HCT116 (cell line): Measurements from ENCODE around the gene TDRD7. TPM values are rescaled to one million over a fixed set of nuclear protein-coding genes. Genes with fewer than 3 reads are reported as not detected.

Experiments used
- ATAC-seq: fragments of 200-7000 bp; cut with Tn5 transposase; 2 replicates; pipeline ENCODE4 v1.9.1; 2020; ENCODE audit warnings: mild to moderate bottlenecking, moderate library complexity
- BruUV-seq: library from RNA; stranded (reverse); fragments of 400-500 nt; replicated peaks from 2 replicates; lab custom pipeline; 2021; lab: Mats Ljungman, UMichigan
- CTCF ChIA-PET: fragments of 300-600 bp; sonication (Branson Sonifier 250); formaldehyde crosslinking; loops from one replicate; lab custom pipeline; 2021; ENCODE audit warnings: antibody characterized with exemption; lab: Charles Lee
- POLR2A ChIA-PET: fragments of 300-600, 350-600 bp; sonication (Branson Sonifier 250); formaldehyde crosslinking; loops from one replicate; lab custom pipeline; 2021; ENCODE audit warnings: antibody characterized with exemption; lab: Charles Lee
- RAD21 ChIA-PET, 2 experiments: fragments of 300-600 bp; sonication (Branson Sonifier 250); formaldehyde crosslinking; loops; one replicate each; lab custom pipeline; 2023; ENCODE audit warnings: low total read pairs in 2 of 2; ENCODE audit not compliant: uncharacterized antibody in 2 of 2, unreplicated experiment in 2 of 2, low non-redundant PET in 1 of 2; lab: Charles Lee
- DNase-seq: peaks from one replicate; pipeline ENCODE4 v3.0.0-alpha.2; 2010; ENCODE audit warnings: low read depth, low spot score
- H2AFZ ChIP-seq: fragments of 200-600 bp; shearing (Covaris generic), sonication (generic); 2 replicates; pipeline ENCODE4 v1.6.1; 2017; ENCODE audit warnings: low read depth, mixed run types, mixed read lengths, antibody characterized with exemption, low read length; ENCODE audit not compliant: poor library complexity, severe bottlenecking
- H3K27ac ChIP-seq: 2 replicates; pipeline ENCODE4 v1.5.1; 2012; ENCODE audit warnings: low read depth, low read length
- H3K27me3 ChIP-seq: fragments of 200-600 bp; sonication (generic); 2 replicates; pipeline ENCODE4 v1.6.1; 2016; ENCODE audit warnings: mixed run types, low read length, mixed read lengths; ENCODE audit not compliant: insufficient read depth
- H3K36me3 ChIP-seq, 2 experiments: fragments of 200-500 bp in 1 of 2; fragments of 200-600 bp in 1 of 2; sonication (Bioruptor generic) in 1 of 2; sonication (generic) in 1 of 2; 2 replicates each; pipeline versions ENCODE4 v1.5.1 to v1.6.1; 2014 to 2016; ENCODE audit warnings: low read length in 2 of 2, inconsistent platforms in 1 of 2, mixed read lengths in 1 of 2, mixed run types in 1 of 2; ENCODE audit not compliant: insufficient read depth in 2 of 2, control insufficient read depth in 1 of 2
- H3K4me1 ChIP-seq, 2 experiments: fragments of 200-600 bp in 1 of 2; sonication (generic) in 1 of 2; 2 replicates each; pipeline versions ENCODE4 v1.5.1 to v1.6.1; 2012 to 2017; ENCODE audit warnings: low read length in 2 of 2, inconsistent platforms in 1 of 2, mild to moderate bottlenecking in 1 of 2, mixed read lengths in 1 of 2, mixed run types in 1 of 2, moderate library complexity in 1 of 2; ENCODE audit not compliant: insufficient read depth in 2 of 2, control insufficient read depth in 1 of 2
- H3K4me2 ChIP-seq: fragments of 200-600 bp; sonication (generic); 2 replicates; pipeline ENCODE4 v1.6.1; 2017; ENCODE audit warnings: mixed run types, low read length, mixed read lengths
- H3K4me3 ChIP-seq, 2 experiments: fragments of 200-600 bp in 1 of 2; sonication (generic) in 1 of 2; replicated peaks in 1 of 2; 2 replicates each; pipeline ENCODE4 v1.5.1; 2011 to 2016; ENCODE audit warnings: low read length in 2 of 2, control low read depth in 1 of 2, low read depth in 1 of 2, mild to moderate bottlenecking in 1 of 2, mixed read lengths in 1 of 2, mixed run types in 1 of 2
- H3K79me2 ChIP-seq: fragments of 200-600 bp; sonication (generic); 2 replicates; pipeline ENCODE4 v1.6.1; 2017; ENCODE audit warnings: mild to moderate bottlenecking, mixed run types, low read length, moderate library complexity, mixed read lengths; ENCODE audit not compliant: insufficient read depth
- H3K9ac ChIP-seq: fragments of 200-600 bp; sonication (generic); 2 replicates; pipeline ENCODE4 v1.6.1; 2016; ENCODE audit warnings: low read length, mixed read lengths
- H3K9me2 ChIP-seq: fragments of 200-600 bp; sonication (generic), shearing (Covaris generic); 2 replicates; pipeline ENCODE4 v1.6.1; 2017; ENCODE audit warnings: mixed run types, mild to moderate bottlenecking, moderate library complexity; ENCODE audit not compliant: insufficient read depth
- H3K9me3 ChIP-seq, 2 experiments: fragments of 200-500 bp in 1 of 2; fragments of 200-600 bp in 1 of 2; sonication (Bioruptor generic) in 1 of 2; sonication (generic) in 1 of 2; 2 replicates each; pipeline ENCODE4 v1.6.1; 2014 to 2017; ENCODE audit warnings: low read length in 2 of 2, mixed read lengths in 2 of 2, inconsistent platforms in 1 of 2, low read depth in 1 of 2, mild to moderate bottlenecking in 1 of 2, mixed run types in 1 of 2, moderate library complexity in 1 of 2; ENCODE audit not compliant: control insufficient read depth in 1 of 2, insufficient read depth in 1 of 2
- H4K20me1 ChIP-seq: fragments of 200-600 bp; sonication (generic), shearing (Covaris generic); 2 replicates; pipeline ENCODE4 v1.6.1; 2017; ENCODE audit warnings: mixed run types, mild to moderate bottlenecking, moderate library complexity; ENCODE audit not compliant: insufficient read depth
- CBX3 ChIP-seq: IDR thresholded peaks from 2 replicates; pipeline ENCODE4 v1.6.1; 2012; ENCODE audit warnings: low read depth
- CEBPB ChIP-seq: IDR thresholded peaks from 2 replicates; pipeline ENCODE4 v1.6.1; 2012; ENCODE audit warnings: low read depth
- CTCF ChIP-seq, 3 experiments: fragments of 200-600 bp in 1 of 3; sonication (generic) in 1 of 3; IDR thresholded peaks in 2 of 3; conservative IDR thresholded peaks in 1 of 3; 2 replicates each; pipeline ENCODE4 v1.5.1; 2012 to 2017; ENCODE audit warnings: low read depth in 2 of 3, low read length in 2 of 3, antibody characterized with exemption in 1 of 3, borderline replicate concordance in 1 of 3, control low read depth in 1 of 3, mild to moderate bottlenecking in 1 of 3, mixed read lengths in 1 of 3, mixed run types in 1 of 3, moderate library complexity in 1 of 3; ENCODE audit not compliant: insufficient read depth in 1 of 3
- EGR1 ChIP-seq: IDR thresholded peaks from 2 replicates; pipeline ENCODE4 v1.6.1; 2012; ENCODE audit warnings: low read depth
- ELF1 ChIP-seq: IDR thresholded peaks from 2 replicates; pipeline ENCODE4 v1.6.1; 2012; ENCODE audit warnings: low read depth, borderline replicate concordance
- EZH2 ChIP-seq: fragments of 200-600 bp; sonication (generic); IDR thresholded peaks from 2 replicates; pipeline ENCODE4 v1.6.1; 2017; ENCODE audit warnings: antibody characterized with exemption, mixed run types
- EZH2phosphoT487 ChIP-seq: fragments of 200-600 bp; IDR thresholded peaks from 2 replicates; pipeline ENCODE4 v1.6.1; 2018; ENCODE audit warnings: antibody characterized with exemption, borderline replicate concordance
- JUND ChIP-seq: IDR thresholded peaks from 2 replicates; pipeline ENCODE4 v1.6.1; 2012
- RAD21 ChIP-seq: IDR thresholded peaks from 2 replicates; pipeline ENCODE4 v1.6.1; 2012; ENCODE audit warnings: low read depth, mild to moderate bottlenecking
- SP1 ChIP-seq: IDR thresholded peaks from 2 replicates; pipeline ENCODE4 v1.6.1; 2012; ENCODE audit warnings: low read depth
- SRF ChIP-seq: IDR thresholded peaks from 2 replicates; pipeline ENCODE4 v1.6.1; 2012; ENCODE audit warnings: low read depth
- TCF7L2 ChIP-seq: IDR thresholded peaks from 2 replicates; pipeline ENCODE4 v1.7.0; 2011; ENCODE audit warnings: borderline replicate concordance, inconsistent platforms; ENCODE audit not compliant: insufficient read depth, insufficient read length; ENCODE audit errors: extremely low read depth
- YY1 ChIP-seq: IDR thresholded peaks from 2 replicates; pipeline ENCODE4 v1.6.1; 2011; ENCODE audit warnings: low read length, low read depth, moderate library complexity, mild to moderate bottlenecking; ENCODE audit not compliant: insufficient replicate concordance; ENCODE audit errors: extremely low read depth
- ZFX ChIP-seq: fragments of 450-650 bp; IDR thresholded peaks from 2 replicates; pipeline ENCODE4 v1.6.1; 2017
- ZNF274 ChIP-seq: fragments of 200-500 bp; sonication (Bioruptor generic); IDR thresholded peaks from 2 replicates; pipeline ENCODE4 v1.6.1; 2014; ENCODE audit warnings: mild to moderate bottlenecking, low read depth, low read length, inconsistent platforms
- intact Hi-C: fragments of 100-400 bp; cut with micrococcal nuclease; formaldehyde crosslinking; loops from 2 replicates; pipeline ENCODE4 v1.10.0; 2022
- total RNA-seq: library from RNA; stranded (reverse); gene quantifications from one replicate; pipeline ENCODE4 v1.2.1, GENCODE V29; 2021; ENCODE audit not compliant: unreplicated experiment
- TF ChIP-seq, protein P1 (sequence below): IDR thresholded peaks from 2 replicates; pipeline ENCODE4 v1.6.1; 2012
- TF ChIP-seq, protein P2 (sequence below): IDR thresholded peaks from 2 replicates; pipeline ENCODE4 v1.6.1; 2012
- TF ChIP-seq, protein P3 (sequence below): IDR thresholded peaks from 2 replicates; pipeline ENCODE4 v1.6.1; 2012; ENCODE audit warnings: low read depth

The TDRD7 gene
- total RNA-seq, 1 experiment from 2014 or later = 8.0 TPM

DNA sequence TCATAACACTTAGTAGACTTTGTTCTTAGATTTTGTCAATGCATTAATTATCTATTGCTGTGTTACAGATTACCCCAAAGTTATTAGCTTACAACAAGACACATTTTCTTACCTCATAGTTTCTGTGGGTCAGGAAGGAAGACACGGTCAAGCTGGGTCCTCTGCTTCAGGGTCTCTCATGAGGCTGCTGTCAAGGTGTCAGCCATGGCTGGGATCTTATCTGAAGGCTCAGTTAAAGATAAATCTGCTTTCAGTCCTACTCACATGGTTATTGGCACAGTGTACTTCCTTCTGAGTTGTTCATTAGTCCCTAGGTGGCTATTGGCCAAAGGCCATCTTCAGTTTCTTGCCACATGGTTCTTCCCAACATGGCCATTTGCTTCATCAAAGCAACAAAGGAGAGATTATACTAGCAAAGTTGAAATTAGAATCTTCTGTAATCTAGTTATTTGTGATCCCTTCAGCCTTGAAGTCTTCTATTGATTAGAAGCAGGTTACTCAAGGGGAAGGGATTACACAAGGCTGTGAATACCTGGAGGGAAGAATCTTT lies 25.2 kb downstream of the TDRD7 start (continued):
- TF ChIP-seq RAD21 = no peak
- TF ChIP-seq JUND = no peak

GRCh38 chr9:97438257-97438656 lies 26.4 kb downstream of the TDRD7 start:
- Histone ChIP-seq H2AFZ (no peak overlapping the region), H3K36me3 (no peaks in the 10 kb centered on the region), H3K9ac (no peak overlapping the region), H3K9me3 (no peaks in the 10 kb centered on the region), H3K27ac (no peak overlapping the region), H4K20me1 (no peaks in the 10 kb centered on the region), H3K4me2 (no peak overlapping the region), H3K4me1 (no peaks in the 10 kb centered on the region; a peak in 1 of 4 replicates), H3K9me2 (no peaks in the 10 kb centered on the region), H3K4me3 (no peak overlapping the region), H3K79me2 (no peaks in the 10 kb centered on the region), H3K27me3 (no peaks in the 10 kb centered on the region)
- ChIA-PET POLR2A (no interaction called here), RAD21 (no interaction called here), CTCF (no interaction called here)
- no TSS peak for BruUV-seq
- no peak for ATAC-seq
- TF ChIP-seq, protein P1, sequence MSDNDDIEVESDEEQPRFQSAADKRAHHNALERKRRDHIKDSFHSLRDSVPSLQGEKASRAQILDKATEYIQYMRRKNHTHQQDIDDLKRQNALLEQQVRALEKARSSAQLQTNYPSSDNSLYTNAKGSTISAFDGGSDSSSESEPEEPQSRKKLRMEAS = no peak
- TF ChIP-seq, protein P2, sequence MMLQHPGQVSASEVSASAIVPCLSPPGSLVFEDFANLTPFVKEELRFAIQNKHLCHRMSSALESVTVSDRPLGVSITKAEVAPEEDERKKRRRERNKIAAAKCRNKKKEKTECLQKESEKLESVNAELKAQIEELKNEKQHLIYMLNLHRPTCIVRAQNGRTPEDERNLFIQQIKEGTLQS = no peak
- TF ChIP-seq SP1 = no peak
- no peak for TF ChIP-seq EZH2
- no peak for TF ChIP-seq ZNF274
- no peak for TF ChIP-seq EZH2phosphoT487
- TF ChIP-seq YY1 = no peak
- TF ChIP-seq RAD21 = no peak
- TF ChIP-seq ZFX = no peak
- no peak for TF ChIP-seq TCF7L2
- TF ChIP-seq, protein P3, sequence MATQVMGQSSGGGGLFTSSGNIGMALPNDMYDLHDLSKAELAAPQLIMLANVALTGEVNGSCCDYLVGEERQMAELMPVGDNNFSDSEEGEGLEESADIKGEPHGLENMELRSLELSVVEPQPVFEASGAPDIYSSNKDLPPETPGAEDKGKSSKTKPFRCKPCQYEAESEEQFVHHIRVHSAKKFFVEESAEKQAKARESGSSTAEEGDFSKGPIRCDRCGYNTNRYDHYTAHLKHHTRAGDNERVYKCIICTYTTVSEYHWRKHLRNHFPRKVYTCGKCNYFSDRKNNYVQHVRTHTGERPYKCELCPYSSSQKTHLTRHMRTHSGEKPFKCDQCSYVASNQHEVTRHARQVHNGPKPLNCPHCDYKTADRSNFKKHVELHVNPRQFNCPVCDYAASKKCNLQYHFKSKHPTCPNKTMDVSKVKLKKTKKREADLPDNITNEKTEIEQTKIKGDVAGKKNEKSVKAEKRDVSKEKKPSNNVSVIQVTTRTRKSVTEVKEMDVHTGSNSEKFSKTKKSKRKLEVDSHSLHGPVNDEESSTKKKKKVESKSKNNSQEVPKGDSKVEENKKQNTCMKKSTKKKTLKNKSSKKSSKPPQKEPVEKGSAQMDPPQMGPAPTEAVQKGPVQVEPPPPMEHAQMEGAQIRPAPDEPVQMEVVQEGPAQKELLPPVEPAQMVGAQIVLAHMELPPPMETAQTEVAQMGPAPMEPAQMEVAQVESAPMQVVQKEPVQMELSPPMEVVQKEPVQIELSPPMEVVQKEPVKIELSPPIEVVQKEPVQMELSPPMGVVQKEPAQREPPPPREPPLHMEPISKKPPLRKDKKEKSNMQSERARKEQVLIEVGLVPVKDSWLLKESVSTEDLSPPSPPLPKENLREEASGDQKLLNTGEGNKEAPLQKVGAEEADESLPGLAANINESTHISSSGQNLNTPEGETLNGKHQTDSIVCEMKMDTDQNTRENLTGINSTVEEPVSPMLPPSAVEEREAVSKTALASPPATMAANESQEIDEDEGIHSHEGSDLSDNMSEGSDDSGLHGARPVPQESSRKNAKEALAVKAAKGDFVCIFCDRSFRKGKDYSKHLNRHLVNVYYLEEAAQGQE = no peak
- TF ChIP-seq ELF1 = no peak
- TF ChIP-seq CTCF (IDR thresholded peaks at IDR 0.05 in 2 of 3, conservative IDR thresholded peaks at IDR 0.05 in 1 of 3; ENCODE audit: borderline replicate concordance in 1 of 3, insufficient read depth in 1 of 3, low read depth in 2 of 3, low read length in 2 of 3) = no peak
- no peak for TF ChIP-seq JUND
- TF ChIP-seq SRF = no peak
- TF ChIP-seq CEBPB = no peak
- no peak for TF ChIP-seq EGR1
- no peak for TF ChIP-seq CBX3
- intact Hi-C loops = no loop called here
- no peak for DNase-seq
